ENCODE results near the gene MCEMP1. TPM values are rescaled to one million over a fixed set of nuclear protein-coding genes. Genes with fewer than 3 reads are reported as not detected.

The MCEMP1 gene
- total and polyA plus RNA-seq, 2 experiments from 2014 or later = not detected

DNA sequence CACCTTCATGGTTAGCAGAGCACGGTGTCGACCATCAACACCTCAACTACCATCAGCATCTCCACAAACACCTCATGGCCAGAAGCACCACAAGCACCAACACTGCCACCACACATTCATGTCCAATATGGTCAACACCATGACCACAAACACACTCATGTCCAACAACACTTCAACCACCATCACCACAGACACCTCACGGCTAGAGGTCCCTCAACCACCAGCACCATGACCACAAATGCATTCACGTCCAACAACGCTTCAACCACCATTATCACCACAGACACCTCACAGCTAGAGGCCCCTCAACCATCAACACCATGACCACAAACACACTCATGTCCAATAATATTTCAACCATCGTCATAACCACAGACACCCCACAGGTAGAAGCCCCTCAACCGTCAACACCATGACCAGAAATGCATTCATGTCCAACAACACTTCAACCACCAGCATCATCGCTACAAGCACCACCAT lies 13.9 kb downstream of the MCEMP1 start (continued):
- TF ChIP-seq, protein P1, sequence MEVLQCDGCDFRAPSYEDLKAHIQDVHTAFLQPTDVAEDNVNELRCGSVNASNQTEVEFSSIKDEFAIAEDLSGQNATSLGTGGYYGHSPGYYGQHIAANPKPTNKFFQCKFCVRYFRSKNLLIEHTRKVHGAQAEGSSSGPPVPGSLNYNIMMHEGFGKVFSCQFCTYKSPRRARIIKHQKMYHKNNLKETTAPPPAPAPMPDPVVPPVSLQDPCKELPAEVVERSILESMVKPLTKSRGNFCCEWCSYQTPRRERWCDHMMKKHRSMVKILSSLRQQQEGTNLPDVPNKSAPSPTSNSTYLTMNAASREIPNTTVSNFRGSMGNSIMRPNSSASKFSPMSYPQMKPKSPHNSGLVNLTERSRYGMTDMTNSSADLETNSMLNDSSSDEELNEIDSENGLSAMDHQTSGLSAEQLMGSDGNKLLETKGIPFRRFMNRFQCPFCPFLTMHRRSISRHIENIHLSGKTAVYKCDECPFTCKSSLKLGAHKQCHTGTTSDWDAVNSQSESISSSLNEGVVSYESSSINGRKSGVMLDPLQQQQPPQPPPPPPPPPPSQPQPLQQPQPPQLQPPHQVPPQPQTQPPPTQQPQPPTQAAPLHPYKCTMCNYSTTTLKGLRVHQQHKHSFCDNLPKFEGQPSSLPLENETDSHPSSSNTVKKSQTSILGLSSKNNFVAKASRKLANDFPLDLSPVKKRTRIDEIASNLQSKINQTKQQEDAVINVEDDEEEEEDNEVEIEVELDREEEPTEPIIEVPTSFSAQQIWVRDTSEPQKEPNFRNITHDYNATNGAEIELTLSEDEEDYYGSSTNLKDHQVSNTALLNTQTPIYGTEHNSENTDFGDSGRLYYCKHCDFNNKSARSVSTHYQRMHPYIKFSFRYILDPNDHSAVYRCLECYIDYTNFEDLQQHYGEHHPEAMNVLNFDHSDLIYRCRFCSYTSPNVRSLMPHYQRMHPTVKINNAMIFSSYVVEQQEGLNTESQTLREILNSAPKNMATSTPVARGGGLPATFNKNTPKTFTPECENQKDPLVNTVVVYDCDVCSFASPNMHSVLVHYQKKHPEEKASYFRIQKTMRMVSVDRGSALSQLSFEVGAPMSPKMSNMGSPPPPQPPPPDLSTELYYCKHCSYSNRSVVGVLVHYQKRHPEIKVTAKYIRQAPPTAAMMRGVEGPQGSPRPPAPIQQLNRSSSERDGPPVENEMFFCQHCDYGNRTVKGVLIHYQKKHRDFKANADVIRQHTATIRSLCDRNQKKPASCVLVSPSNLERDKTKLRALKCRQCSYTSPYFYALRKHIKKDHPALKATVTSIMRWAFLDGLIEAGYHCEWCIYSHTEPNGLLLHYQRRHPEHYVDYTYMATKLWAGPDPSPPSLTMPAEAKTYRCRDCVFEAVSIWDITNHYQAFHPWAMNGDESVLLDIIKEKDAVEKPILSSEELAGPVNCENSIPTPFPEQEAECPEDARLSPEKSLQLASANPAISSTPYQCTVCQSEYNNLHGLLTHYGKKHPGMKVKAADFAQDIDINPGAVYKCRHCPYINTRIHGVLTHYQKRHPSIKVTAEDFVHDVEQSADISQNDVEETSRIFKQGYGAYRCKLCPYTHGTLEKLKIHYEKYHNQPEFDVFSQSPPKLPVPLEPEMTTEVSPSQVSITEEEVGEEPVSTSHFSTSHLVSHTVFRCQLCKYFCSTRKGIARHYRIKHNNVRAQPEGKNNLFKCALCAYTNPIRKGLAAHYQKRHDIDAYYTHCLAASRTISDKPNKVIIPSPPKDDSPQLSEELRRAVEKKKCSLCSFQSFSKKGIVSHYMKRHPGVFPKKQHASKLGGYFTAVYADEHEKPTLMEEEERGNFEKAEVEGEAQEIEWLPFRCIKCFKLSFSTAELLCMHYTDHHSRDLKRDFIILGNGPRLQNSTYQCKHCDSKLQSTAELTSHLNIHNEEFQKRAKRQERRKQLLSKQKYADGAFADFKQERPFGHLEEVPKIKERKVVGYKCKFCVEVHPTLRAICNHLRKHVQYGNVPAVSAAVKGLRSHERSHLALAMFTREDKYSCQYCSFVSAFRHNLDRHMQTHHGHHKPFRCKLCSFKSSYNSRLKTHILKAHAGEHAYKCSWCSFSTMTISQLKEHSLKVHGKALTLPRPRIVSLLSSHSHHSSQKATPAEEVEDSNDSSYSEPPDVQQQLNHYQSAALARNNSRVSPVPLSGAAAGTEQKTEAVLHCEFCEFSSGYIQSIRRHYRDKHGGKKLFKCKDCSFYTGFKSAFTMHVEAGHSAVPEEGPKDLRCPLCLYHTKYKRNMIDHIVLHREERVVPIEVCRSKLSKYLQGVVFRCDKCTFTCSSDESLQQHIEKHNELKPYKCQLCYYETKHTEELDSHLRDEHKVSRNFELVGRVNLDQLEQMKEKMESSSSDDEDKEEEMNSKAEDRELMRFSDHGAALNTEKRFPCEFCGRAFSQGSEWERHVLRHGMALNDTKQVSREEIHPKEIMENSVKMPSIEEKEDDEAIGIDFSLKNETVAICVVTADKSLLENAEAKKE (CRISPR knock-in tag; IDR thresholded peaks at IDR 0.05) = no peak
- no peak for TF ChIP-seq EZH2 (IDR thresholded peaks at IDR 0.05; ENCODE audit: low read depth, unreplicated experiment)
- no peak for TF ChIP-seq CREB1 (CRISPR knock-in tag; IDR thresholded peaks at IDR 0.05; ENCODE audit: low read depth)
- TF ChIP-seq NANOG (IDR thresholded peaks at IDR 0.05; ENCODE audit: borderline replicate concordance) = no peak

DNA sequence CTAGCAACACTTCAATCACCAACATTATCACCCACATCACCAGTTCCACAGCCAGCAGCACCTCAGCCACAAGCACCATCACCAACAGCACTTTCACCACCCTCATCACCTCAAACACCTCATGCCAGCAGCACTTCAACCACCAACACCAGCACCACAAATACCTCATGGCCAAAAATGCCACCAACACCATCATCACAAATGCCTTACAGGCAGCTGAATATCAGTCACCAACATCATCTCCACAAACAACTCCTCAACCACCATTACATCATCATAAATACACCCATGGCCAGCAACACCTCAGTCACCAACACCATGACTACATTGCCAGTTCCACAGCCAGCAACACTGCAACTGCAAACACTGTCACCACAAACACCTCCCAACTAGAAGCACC lies 14.6 kb downstream of the MCEMP1 start:
- Histone ChIP-seq H3K9me2 (ENCODE audit: insufficient read depth) (peaks cover 4% of the 10 kb centered on the region; the same call in 1 of the 2 replicates), H3K27ac (ENCODE audit: low read depth) (no peak overlapping the region), H3K27me3 (ENCODE audit: insufficient read depth) (0 out of 2 replicates have a peak, but pooled peaks cover 2% of the 10 kb centered on the region), H3F3A (replicated peaks; ENCODE audit: low read depth) (no peaks in the 10 kb centered on the region), H2AFZ (no peak overlapping the region), H3K36me3 (ENCODE audit: insufficient read depth) (no peaks in the 10 kb centered on the region), H3K4me2 (no peak overlapping the region), H4K20me1 (replicated peaks; ENCODE audit: insufficient read depth) (no peaks in the 10 kb centered on the region), H3K4me1 (ENCODE audit: insufficient read depth) (no peaks in the 10 kb centered on the region), H3K4me3 (no peak overlapping the region), H3K79me2 (replicated peaks; ENCODE audit: insufficient read depth) (no peaks in the 10 kb centered on the region)
- no peaks in the 10 kb centered on the region for H3K36me3 Mint-ChIP-seq (ENCODE audit: low read depth)
- no peak overlapping the region for H3K4me3 Mint-ChIP-seq
- H3K4me1 Mint-ChIP-seq = peaks cover under 1% of the 10 kb centered on the region; the same call in 1 of the 3 replicates
- no peaks in the 10 kb centered on the region for H3K9me3 Mint-ChIP-seq
- ATAC-seq (no peak), DNase-seq (ENCODE audit: low spot score) (no peak)
- no peak for TF ChIP-seq EZH2phosphoT487 (IDR thresholded peaks at IDR 0.05; ENCODE audit: unreplicated experiment)
- H3K27me3 Mint-ChIP-seq (ENCODE audit: insufficient read depth, low read depth, poor library complexity) = peaks cover 8% of the 10 kb centered on the region
- no peak overlapping the region for H3K27ac Mint-ChIP-seq

Data from GM23338 (cell line).